ENCODE results near the gene NLGN2.
A peak's percentile ranks its signal among the peaks of the same experiment; 100 is the strongest.
"Not testable (repeated sequence)": the region's sequence is repeated elsewhere in the genome, so short reads cannot be mapped to it uniquely, and the experiment has no call there.

NLGN2 gene

GRCh38 chr17:7407485-7408251 lies at the start of gene NLGN2:
TSS of gene NLGN2 (plus strand) at chr17:7407845. CDS start at chr17:7408256, 411 bp downstream.
- DNase-seq: no peak

GRCh38 chr17:7361906-7362305 lies 45.7 kb upstream of the NLGN2 start:
- no peak for DNase-seq

GRCh38 chr17:7363311-7363710 lies 44.3 kb upstream of the NLGN2 start:
- DNase-seq: no peak

- not testable (repeated sequence) for DNase-seq
Observed at GRCh38 chr17:7365963-7366362, 41.7 kb upstream of the NLGN2 start.

GRCh38 chr17:7367083-7367482 lies 40.6 kb upstream of the NLGN2 start:
- DNase-seq: no peak

- no peak for DNase-seq
Observed at GRCh38 chr17:7367918-7368598, 39.6 kb upstream of the NLGN2 start.

GRCh38 chr17:7368599-7368994 lies 39.0 kb upstream of the NLGN2 start:
- not testable (repeated sequence) for DNase-seq

GRCh38 chr17:7369825-7370224 lies 37.8 kb upstream of the NLGN2 start:
- DNase-seq: no peak

GRCh38 chr17:7370853-7371252 lies 36.8 kb upstream of the NLGN2 start:
- no peak for DNase-seq

- DNase-seq: no peak
Observed at GRCh38 chr17:7374353-7374752, 33.3 kb upstream of the NLGN2 start.

- DNase-seq: no peak
Observed at GRCh38 chr17:7379134-7379533, 28.5 kb upstream of the NLGN2 start.

- no peak for DNase-seq
Observed at GRCh38 chr17:7380321-7380720, 27.3 kb upstream of the NLGN2 start.

GRCh38 chr17:7380855-7381683 lies 26.6 kb upstream of the NLGN2 start, which contains the start of gene TNK1:
TSS of gene TNK1 (plus strand) at chr17:7381089. CDS start at chr17:7382927, 1,838 bp downstream.
- no peak for DNase-seq

- no peak for DNase-seq
Observed at GRCh38 chr17:7382901-7383300, 24.7 kb upstream of the NLGN2 start.

- DNase-seq: no peak
Observed at GRCh38 chr17:7383371-7383741, 24.3 kb upstream of the NLGN2 start.

- peak; percentile 78 for DNase-seq
Observed at GRCh38 chr17:7383742-7384488, 23.7 kb upstream of the NLGN2 start.

GRCh38 chr17:7384489-7385081 lies 23.1 kb upstream of the NLGN2 start:
- no peak for DNase-seq

GRCh38 chr17:7388856-7389255 lies 18.8 kb upstream of the NLGN2 start:
- DNase-seq: no peak

GRCh38 chr17:7389924-7390910 lies 17.4 kb upstream of the NLGN2 start:
- DNase-seq: no peak

GRCh38 chr17:7391307-7391706 lies 16.3 kb upstream of the NLGN2 start:
- no peak for DNase-seq

All from stimulated activated CD4-positive, alpha-beta T cell treated with anti-CD3 and anti-CD28 coated beads, Interleukin-4, amount 100 ng/mL, for 1 hour (primary cell).